ENCODE measurements around the gene ROR1. TPM values are rescaled to one million over a fixed set of nuclear protein-coding genes. Genes with fewer than 3 reads are reported as not detected.

Gene ROR1
- polyA plus RNA-seq, 1 experiment, result 7.1 TPM

GRCh38 chr1:63836374-63836773 lies 62.6 kb downstream of the ROR1 start:
- ChIA-PET POLR2A (no interaction called here), CTCF (interaction anchor here (0.8 kb wide), 1 partner anchor 42 kb away, joined by 3 read pairs; no protein-coding TSS in a partner anchor)
- no peaks in the 10 kb centered on the region for H3K9me3 ChIP-seq (ENCODE audit: control insufficient read depth, insufficient read depth, low read length)
- DNase-seq (ENCODE audit: low read depth, low spot score), result no peak
- no peak overlapping the region for H3K4me3 ChIP-seq (ENCODE audit: low read depth, low read length)
- H3K27me3 ChIP-seq (ENCODE audit: control insufficient read depth, insufficient read depth, low read length), result peaks cover 4% of the 10 kb centered on the region
- no peak for TF ChIP-seq CTCF (IDR thresholded peaks at IDR 0.05; ENCODE audit: low read depth, low read length)
- H3K27ac ChIP-seq (ENCODE audit: low read depth, low read length), result no peak overlapping the region

- Histone ChIP-seq H3K27ac (ENCODE audit: low read depth, low read length) (no peak overlapping the region), H3K4me3 (ENCODE audit: low read depth, low read length) (no peak overlapping the region), H3K27me3 (ENCODE audit: control insufficient read depth, insufficient read depth, low read length) (peaks cover 4% of the 10 kb centered on the region), H3K9me3 (ENCODE audit: control insufficient read depth, insufficient read depth, low read length) (no peaks in the 10 kb centered on the region)
- DNase-seq (ENCODE audit: low read depth, low spot score), result no peak
- POLR2A ChIA-PET, result no interaction called here
- CTCF ChIA-PET, result interaction anchor here (0.8 kb wide), 1 partner anchor 43 kb away, joined by 3 read pairs; no protein-coding TSS in a partner anchor
- TF ChIP-seq CTCF (IDR thresholded peaks at IDR 0.05; ENCODE audit: low read depth, low read length), result no peak
Observed at GRCh38 chr1:63836830-63837229, 63.0 kb downstream of the ROR1 start.

- CTCF ChIA-PET, result no interaction called here
- POLR2A ChIA-PET, result no interaction called here
- Histone ChIP-seq H3K27ac (ENCODE audit: low read depth, low read length) (no peak overlapping the region), H3K9me3 (ENCODE audit: control insufficient read depth, insufficient read depth, low read length) (no peaks in the 10 kb centered on the region), H3K4me3 (ENCODE audit: low read depth, low read length) (no peak overlapping the region), H3K27me3 (ENCODE audit: control insufficient read depth, insufficient read depth, low read length) (peaks cover 2% of the 10 kb centered on the region)
- TF ChIP-seq CTCF (IDR thresholded peaks at IDR 0.05; ENCODE audit: low read depth, low read length), result no peak
- DNase-seq (ENCODE audit: low read depth, low spot score), result no peak
Observed at GRCh38 chr1:63843010-63843409, 69.2 kb downstream of the ROR1 start.

- Histone ChIP-seq H3K4me3 (ENCODE audit: low read depth, low read length) (no peak overlapping the region), H3K27me3 (ENCODE audit: control insufficient read depth, insufficient read depth, low read length) (peaks cover 2% of the 10 kb centered on the region), H3K9me3 (ENCODE audit: control insufficient read depth, insufficient read depth, low read length) (no peaks in the 10 kb centered on the region), H3K27ac (ENCODE audit: low read depth, low read length) (no peak overlapping the region)
- ChIA-PET CTCF (interaction anchor here (0.6 to 1.2 kb wide), 2 partner anchors 8 to 1912 kb away, joined by 3 to 14 read pairs; no protein-coding TSS in a partner anchor), POLR2A (no interaction called here)
- no peak for TF ChIP-seq CTCF (IDR thresholded peaks at IDR 0.05; ENCODE audit: low read depth, low read length)
- no peak for DNase-seq (ENCODE audit: low read depth, low spot score)
Observed at GRCh38 chr1:63843884-63844283, 70.1 kb downstream of the ROR1 start.

GRCh38 chr1:63845346-63845745 lies 71.5 kb downstream of the ROR1 start:
- Histone ChIP-seq H3K9me3 (ENCODE audit: control insufficient read depth, insufficient read depth, low read length) (no peaks in the 10 kb centered on the region), H3K4me3 (ENCODE audit: low read depth, low read length) (no peak overlapping the region), H3K27me3 (ENCODE audit: control insufficient read depth, insufficient read depth, low read length) (peaks cover 2% of the 10 kb centered on the region), H3K27ac (ENCODE audit: low read depth, low read length) (no peak overlapping the region)
- no peak for TF ChIP-seq CTCF (IDR thresholded peaks at IDR 0.05; ENCODE audit: low read depth, low read length)
- POLR2A ChIA-PET, result no interaction called here
- DNase-seq (ENCODE audit: low read depth, low spot score), result no peak
- CTCF ChIA-PET, result no interaction called here
